ENCODE results near the gene TMOD2.

TMOD2 gene

GRCh38 chr15:51812598-51812997, 61.2 kb downstream of the TMOD2 start:
- no peak for DNase-seq (ENCODE audit: low read depth in 3 of 3, low spot score in 1 of 3)

- DNase-seq (ENCODE audit: low read depth in 3 of 3, low spot score in 1 of 3), result no peak
Measured at GRCh38 chr15:51814606-51815005, 63.2 kb downstream of the TMOD2 start.

- no peak for DNase-seq (ENCODE audit: low read depth in 3 of 3, low spot score in 1 of 3)
Measured at GRCh38 chr15:51816611-51817010, 65.2 kb downstream of the TMOD2 start.

GRCh38 chr15:51818150-51818549, 66.8 kb downstream of the TMOD2 start:
- DNase-seq (ENCODE audit: low read depth in 3 of 3, low spot score in 1 of 3), result no peak

GRCh38 chr15:51825698-51826097, 74.3 kb downstream of the TMOD2 start:
- no peak for DNase-seq (ENCODE audit: low read depth in 3 of 3, low spot score in 1 of 3)

- no peak for DNase-seq (ENCODE audit: low read depth in 3 of 3, low spot score in 1 of 3)
Measured at GRCh38 chr15:51828621-51829375, 77.4 kb downstream of the TMOD2 start.

- DNase-seq (ENCODE audit: low read depth in 3 of 3, low spot score in 1 of 3), result peak; percentile 70 to 90 (median 72)
Measured at GRCh38 chr15:51829376-51830275, 78.2 kb downstream of the TMOD2 start, which contains the start of gene TMOD3. Gene TMOD3 (plus strand): TSS chr15:51829653. CDS start chr15:51862885, 33,232 bp downstream.

GRCh38 chr15:51830276-51830806, 78.9 kb downstream of the TMOD2 start:
- no peak for DNase-seq (ENCODE audit: low read depth in 3 of 3, low spot score in 1 of 3)

- DNase-seq (ENCODE audit: low read depth in 3 of 3, low spot score in 1 of 3), result no peak
Measured at GRCh38 chr15:51833772-51834171, 82.4 kb downstream of the TMOD2 start.

- DNase-seq (ENCODE audit: low read depth in 3 of 3, low spot score in 1 of 3), result no peak
Measured at GRCh38 chr15:51837792-51838251, 86.4 kb downstream of the TMOD2 start.

GRCh38 chr15:51838270-51838669, 86.9 kb downstream of the TMOD2 start:
- no peak for DNase-seq (ENCODE audit: low read depth in 3 of 3, low spot score in 1 of 3)

- DNase-seq (ENCODE audit: low read depth in 3 of 3, low spot score in 1 of 3), result no peak
Measured at GRCh38 chr15:51840692-51841091, 89.3 kb downstream of the TMOD2 start.

- no peak for DNase-seq (ENCODE audit: low read depth in 3 of 3, low spot score in 1 of 3)
Measured at GRCh38 chr15:51841406-51842040, 90.1 kb downstream of the TMOD2 start.

- no peak for DNase-seq (ENCODE audit: low read depth in 3 of 3, low spot score in 1 of 3)
Measured at GRCh38 chr15:51842265-51842664, 90.9 kb downstream of the TMOD2 start.

GRCh38 chr15:51842852-51843737, 91.7 kb downstream of the TMOD2 start:
- DNase-seq (ENCODE audit: low read depth in 3 of 3, low spot score in 1 of 3), result no peak

GRCh38 chr15:51844747-51845426, 93.5 kb downstream of the TMOD2 start:
- DNase-seq (ENCODE audit: low read depth in 3 of 3, low spot score in 1 of 3), result no peak

- no peak for DNase-seq (ENCODE audit: low read depth in 3 of 3, low spot score in 1 of 3)
Measured at GRCh38 chr15:51846066-51846462, 94.7 kb downstream of the TMOD2 start.

GRCh38 chr15:51846463-51847230, 95.2 kb downstream of the TMOD2 start:
- DNase-seq (ENCODE audit: low read depth in 3 of 3, low spot score in 1 of 3), result no peak

- no peak for DNase-seq (ENCODE audit: low read depth in 3 of 3, low spot score in 1 of 3)
Measured at GRCh38 chr15:51848811-51849210, 97.4 kb downstream of the TMOD2 start.

Data from stimulated activated CD4-positive, alpha-beta T cell treated with anti-CD3 and anti-CD28 coated beads, TNF-alpha, amount 100 ng/mL, for 1 hour (primary cell).